KMS-11 (cell line): ENCODE data around the gene TNFSF9.
"Not testable (repeated sequence)": the region's sequence is repeated elsewhere in the genome, so short reads cannot be mapped to it uniquely, and the experiment has no call there.

Experiments
- H2AFZ ChIP-seq: fragments of 200-600 bp; sonication (generic); 2 replicates; pipeline ENCODE4 v1.6.1; 2016; ENCODE audit warnings: antibody characterized with exemption, mixed run types, low read depth
- H3K27ac ChIP-seq: fragments of 200-600 bp; sonication (generic); 2 replicates; pipeline ENCODE4 v1.6.1; 2016; ENCODE audit warnings: mild to moderate bottlenecking, mixed run types
- H3K27me3 ChIP-seq: fragments of 200-600 bp; sonication (generic); 2 replicates; pipeline ENCODE4 v1.6.1; 2017; ENCODE audit warnings: mild to moderate bottlenecking, low read depth, mixed run types, moderate library complexity; ENCODE audit not compliant: insufficient read depth
- H3K36me3 ChIP-seq: fragments of 200-600 bp; sonication (generic); 2 replicates; pipeline ENCODE4 v1.6.1; 2017; ENCODE audit warnings: mild to moderate bottlenecking, mixed run types; ENCODE audit not compliant: insufficient read depth
- H3K4me1 ChIP-seq: fragments of 200-600 bp; sonication (generic); 2 replicates; pipeline ENCODE4 v1.6.1; 2016; ENCODE audit warnings: mild to moderate bottlenecking, low read depth, mixed run types; ENCODE audit not compliant: poor library complexity, severe bottlenecking
- H3K4me2 ChIP-seq: fragments of 200-600 bp; sonication (generic); 2 replicates; pipeline ENCODE4 v1.7.0; 2016; ENCODE audit warnings: mild to moderate bottlenecking, mixed run types
- H3K4me3 ChIP-seq: fragments of 200-600 bp; sonication (generic); IDR thresholded peaks from 2 replicates; pipeline ENCODE4 v1.6.1; 2017; ENCODE audit warnings: low read depth, low read length, mixed read lengths; ENCODE audit not compliant: insufficient read depth
- H3K79me2 ChIP-seq: fragments of 200-600 bp; sonication (generic); 2 replicates; pipeline ENCODE4 v1.6.1; 2016; ENCODE audit warnings: low read depth, mixed run types; ENCODE audit not compliant: insufficient read depth
- H3K9ac ChIP-seq: fragments of 200-600 bp; sonication (generic); 2 replicates; pipeline ENCODE4 v1.6.1; 2016; ENCODE audit warnings: mild to moderate bottlenecking, mixed run types
- H4K20me1 ChIP-seq: fragments of 200-600 bp; sonication (generic); 2 replicates; pipeline ENCODE4 v1.6.1; 2016; ENCODE audit warnings: mild to moderate bottlenecking, mixed run types; ENCODE audit not compliant: insufficient read depth
- TF ChIP-seq, protein P1 (sequence below): fragments of 200-600 bp; sonication (generic); conservative IDR thresholded peaks from 2 replicates; pipeline ENCODE4 v1.6.1; 2017; ENCODE audit warnings: low read depth, mild to moderate bottlenecking, antibody characterized with exemption, low read length, moderate library complexity, mixed read lengths

The TNFSF9 gene

DNA sequence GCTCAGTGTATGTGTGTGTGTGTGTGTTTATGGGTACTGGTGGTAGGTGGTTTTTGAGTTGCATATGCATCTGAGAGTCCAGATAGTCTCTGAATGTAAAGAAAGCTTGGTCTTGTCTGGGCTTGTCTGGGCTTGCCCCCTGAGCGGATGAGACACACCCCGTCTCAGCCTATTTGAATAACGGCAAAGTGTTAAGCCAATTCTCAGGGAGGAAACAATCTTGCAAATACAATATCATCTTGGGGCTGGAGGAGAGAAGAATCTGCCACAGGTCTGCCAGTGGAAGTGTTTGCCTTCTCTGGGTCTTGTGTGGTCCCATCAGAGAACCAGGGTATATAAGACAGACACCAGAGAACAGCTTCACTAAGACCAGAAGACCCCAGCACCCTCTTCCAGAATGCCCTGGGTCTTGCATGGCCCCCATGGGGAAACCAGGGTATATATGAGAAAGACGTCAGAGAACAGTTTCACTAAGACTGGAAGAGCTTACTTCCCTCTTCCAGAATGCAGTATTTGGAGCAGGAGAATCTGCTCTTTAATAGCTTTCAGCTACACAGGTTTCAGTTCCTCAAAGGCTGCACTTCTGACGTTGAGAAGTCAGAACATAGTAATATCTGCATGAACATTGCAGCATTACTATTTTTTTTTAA, 46.8 kb downstream of the TNFSF9 start:
- no peaks in the 10 kb centered on the region for H4K20me1 ChIP-seq
- H3K4me3 ChIP-seq = no peak overlapping the region
- no peak overlapping the region for H2AFZ ChIP-seq
- no peak overlapping the region for H3K4me2 ChIP-seq
- no peak overlapping the region for H3K9ac ChIP-seq
- no peaks in the 10 kb centered on the region for H3K4me1 ChIP-seq
- H3K27me3 ChIP-seq = no peaks in the 10 kb centered on the region
- no peaks in the 10 kb centered on the region for H3K79me2 ChIP-seq
- H3K36me3 ChIP-seq = no peaks in the 10 kb centered on the region
- TF ChIP-seq, protein P1, sequence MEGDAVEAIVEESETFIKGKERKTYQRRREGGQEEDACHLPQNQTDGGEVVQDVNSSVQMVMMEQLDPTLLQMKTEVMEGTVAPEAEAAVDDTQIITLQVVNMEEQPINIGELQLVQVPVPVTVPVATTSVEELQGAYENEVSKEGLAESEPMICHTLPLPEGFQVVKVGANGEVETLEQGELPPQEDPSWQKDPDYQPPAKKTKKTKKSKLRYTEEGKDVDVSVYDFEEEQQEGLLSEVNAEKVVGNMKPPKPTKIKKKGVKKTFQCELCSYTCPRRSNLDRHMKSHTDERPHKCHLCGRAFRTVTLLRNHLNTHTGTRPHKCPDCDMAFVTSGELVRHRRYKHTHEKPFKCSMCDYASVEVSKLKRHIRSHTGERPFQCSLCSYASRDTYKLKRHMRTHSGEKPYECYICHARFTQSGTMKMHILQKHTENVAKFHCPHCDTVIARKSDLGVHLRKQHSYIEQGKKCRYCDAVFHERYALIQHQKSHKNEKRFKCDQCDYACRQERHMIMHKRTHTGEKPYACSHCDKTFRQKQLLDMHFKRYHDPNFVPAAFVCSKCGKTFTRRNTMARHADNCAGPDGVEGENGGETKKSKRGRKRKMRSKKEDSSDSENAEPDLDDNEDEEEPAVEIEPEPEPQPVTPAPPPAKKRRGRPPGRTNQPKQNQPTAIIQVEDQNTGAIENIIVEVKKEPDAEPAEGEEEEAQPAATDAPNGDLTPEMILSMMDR = no peak
- H3K27ac ChIP-seq = no peak overlapping the region

DNA sequence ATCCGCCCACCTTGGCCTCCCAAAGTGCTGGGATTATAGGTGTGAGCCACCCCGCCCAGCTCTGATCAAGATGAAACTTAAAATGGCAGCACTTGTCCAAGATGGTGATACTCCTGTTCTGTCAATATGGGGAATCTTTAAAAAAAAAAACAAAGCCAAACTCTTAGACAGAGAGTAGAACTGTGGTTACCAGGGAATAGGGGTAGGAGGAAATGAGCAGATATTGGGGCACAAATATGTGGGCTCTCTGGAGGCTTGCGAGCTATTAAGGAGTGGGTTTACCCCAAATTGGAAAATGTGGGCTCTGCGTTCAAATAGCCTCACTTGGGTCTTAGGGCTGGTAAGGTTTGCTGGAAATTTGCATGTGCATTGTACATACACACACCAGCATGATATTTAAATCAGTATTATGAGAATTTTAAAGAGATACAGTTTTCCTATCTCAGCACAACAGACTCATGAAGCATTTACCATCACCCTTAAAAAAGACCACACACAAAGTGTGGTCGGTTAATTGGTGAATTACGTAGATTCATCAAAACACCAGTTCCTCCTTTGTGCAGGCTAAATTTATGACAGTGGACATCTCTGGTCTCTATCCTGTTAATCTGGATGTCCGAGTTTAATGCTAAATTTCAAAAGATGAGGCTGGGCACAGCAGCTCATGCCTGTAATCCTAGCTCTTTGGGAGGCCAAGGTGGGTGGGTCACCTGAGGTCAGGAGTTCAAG, 48.8 kb downstream of the TNFSF9 start:
- no peak overlapping the region for H2AFZ ChIP-seq
- TF ChIP-seq, protein P1 = no peak

DNA sequence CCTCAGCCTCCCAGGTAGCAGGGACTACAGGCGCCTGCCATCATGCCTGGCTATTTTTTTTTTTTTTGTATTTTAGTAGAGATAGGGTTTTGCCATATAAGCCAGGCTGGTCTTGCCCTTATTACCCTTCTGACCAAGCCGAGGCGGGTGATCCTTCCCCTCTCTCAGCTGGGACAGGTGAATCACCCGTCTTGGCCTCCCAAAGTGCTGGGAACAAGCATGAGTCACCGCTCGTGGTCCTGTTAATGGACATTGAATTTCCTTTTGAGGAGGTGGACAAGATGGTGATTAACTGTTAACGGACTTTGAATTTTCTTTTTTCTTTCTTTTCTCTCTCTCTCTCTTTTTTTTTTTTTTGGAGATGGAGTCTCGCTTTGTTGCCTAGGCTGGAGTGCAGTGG, 49.5 kb downstream of the TNFSF9 start:
- no peak overlapping the region for H3K4me2 ChIP-seq

More for the DNA sequence above, 48.8 kb downstream of the TNFSF9 start:
- Histone ChIP-seq H3K36me3 (no peaks in the 10 kb centered on the region), H3K9ac (no peak overlapping the region), H3K4me1 (no peaks in the 10 kb centered on the region), H3K4me3 (no peak overlapping the region), H3K27ac (no peak overlapping the region), H3K79me2 (no peaks in the 10 kb centered on the region), H3K27me3 (no peaks in the 10 kb centered on the region), H3K4me2 (no peak overlapping the region), H4K20me1 (no peaks in the 10 kb centered on the region)

DNA sequence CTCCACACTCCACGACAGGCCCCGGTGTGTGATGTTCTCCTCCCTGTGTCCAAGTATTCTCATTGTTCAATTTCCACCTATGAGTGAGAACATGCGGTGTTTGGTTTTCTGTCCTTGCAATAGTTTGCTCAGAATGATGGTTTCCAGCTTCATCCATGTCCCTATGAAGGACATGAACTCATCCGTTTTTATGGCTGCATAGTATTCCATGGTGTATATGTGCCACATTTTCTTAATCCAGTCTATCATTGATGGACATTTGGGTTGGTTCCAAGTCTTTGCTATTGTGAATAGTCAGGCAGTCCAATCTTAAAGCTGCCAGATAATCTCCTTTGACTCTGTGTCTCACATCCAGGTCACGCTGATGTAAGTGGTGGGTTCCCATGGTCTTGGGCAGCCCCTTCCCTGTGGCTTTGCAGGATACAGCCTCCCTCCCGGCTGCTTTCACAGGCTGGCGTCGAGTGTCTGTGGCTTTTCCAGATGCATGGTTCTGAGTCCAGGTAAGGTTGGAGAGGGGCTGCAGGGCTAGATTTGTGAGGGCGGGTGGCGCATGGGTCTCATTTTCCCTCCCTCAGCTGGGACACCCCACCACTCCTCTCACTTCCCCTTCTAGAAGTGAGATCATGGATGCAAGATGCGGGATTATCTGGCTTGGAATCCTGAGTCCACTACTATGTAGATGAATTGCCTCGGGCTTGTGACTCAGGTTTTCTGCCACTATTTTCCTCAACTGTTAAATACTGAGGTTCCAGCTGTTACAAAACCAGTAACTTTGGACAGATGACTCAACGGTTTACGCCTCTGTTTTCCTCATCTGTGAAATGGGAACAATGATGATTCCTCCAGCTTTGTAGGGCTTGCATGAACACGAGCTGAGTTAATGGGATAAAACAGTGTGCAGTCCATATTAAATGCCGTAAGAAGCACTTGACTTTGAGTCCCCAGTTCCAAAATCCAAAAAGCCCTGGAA, 52.0 kb downstream of the TNFSF9 start:
- H3K4me3 ChIP-seq, H3K79me2 ChIP-seq, H3K4me2 ChIP-seq, H3K4me1 ChIP-seq, H4K20me1 ChIP-seq, H3K27ac ChIP-seq, H3K27me3 ChIP-seq, H3K9ac ChIP-seq, H3K36me3 ChIP-seq, H2AFZ ChIP-seq: not testable (repeated sequence)

More for the DNA sequence above, 49.5 kb downstream of the TNFSF9 start:
- TF ChIP-seq, protein P1 = no peak
- no peak overlapping the region for H2AFZ ChIP-seq
- H3K4me3 ChIP-seq = no peak overlapping the region
- H3K4me1 ChIP-seq = no peaks in the 10 kb centered on the region
- no peaks in the 10 kb centered on the region for H3K36me3 ChIP-seq
- no peak overlapping the region for H3K27ac ChIP-seq
- no peaks in the 10 kb centered on the region for H4K20me1 ChIP-seq
- no peak overlapping the region for H3K9ac ChIP-seq
- no peaks in the 10 kb centered on the region for H3K79me2 ChIP-seq
- H3K27me3 ChIP-seq = no peaks in the 10 kb centered on the region
